OCI-LY1 (cell line): ENCODE results near the gene ARL16.

Experiments
- H2AFZ ChIP-seq: fragments of 200-600 bp; sonication (generic), shearing (Covaris generic); 2 replicates; pipeline ENCODE4 v1.6.0; 2014; ENCODE audit warnings: antibody characterized with exemption, mild to moderate bottlenecking, low read length
- H3F3A ChIP-seq: fragments of 200-600 bp; sonication (generic), shearing (Covaris generic); 2 replicates; pipeline ENCODE4 v1.6.0; 2014; ENCODE audit warnings: mild to moderate bottlenecking, antibody characterized with exemption, low read length, moderate library complexity; ENCODE audit not compliant: insufficient read depth
- H3K27ac ChIP-seq: fragments of 200-600 bp; sonication (generic); 2 replicates; pipeline ENCODE4 v1.5.1; 2014; ENCODE audit warnings: low read length, mixed run types, mild to moderate bottlenecking, low read depth; ENCODE audit not compliant: poor library complexity, severe bottlenecking
- H3K27me3 ChIP-seq: fragments of 200-600 bp; sonication (generic); 2 replicates; pipeline ENCODE4 v1.6.0; 2014; ENCODE audit warnings: antibody characterized with exemption, mild to moderate bottlenecking, low read length, moderate library complexity; ENCODE audit not compliant: insufficient read depth
- H3K36me3 ChIP-seq: fragments of 200-600 bp; sonication (generic); 2 replicates; pipeline ENCODE4 v1.6.1; 2014; ENCODE audit warnings: mild to moderate bottlenecking, antibody characterized with exemption, low read length, moderate library complexity, mixed read lengths; ENCODE audit not compliant: insufficient read depth
- H3K4me1 ChIP-seq: fragments of 200-600 bp; sonication (generic); 2 replicates; pipeline ENCODE4 v1.5.1; 2014; ENCODE audit warnings: mild to moderate bottlenecking, low read length, moderate library complexity; ENCODE audit not compliant: insufficient read depth, severe bottlenecking
- H3K4me2 ChIP-seq: fragments of 200-600 bp; sonication (generic), shearing (Covaris generic); 2 replicates; pipeline ENCODE4 v1.6.1; 2014; ENCODE audit warnings: low read length
- H3K4me3 ChIP-seq: fragments of 200-600 bp; sonication (generic); 2 replicates; pipeline ENCODE4 v1.5.1; 2014; ENCODE audit warnings: low read length, low read depth, mild to moderate bottlenecking, mixed read lengths; ENCODE audit not compliant: poor library complexity, severe bottlenecking
- H3K79me2 ChIP-seq: fragments of 200-600 bp; shearing (Covaris generic); 2 replicates; pipeline ENCODE4 v1.6.1; 2016; ENCODE audit warnings: mixed run types, low read length, mixed read lengths; ENCODE audit not compliant: insufficient read depth
- H3K9ac ChIP-seq: fragments of 200-600 bp; sonication (generic), shearing (Covaris generic); 2 replicates; pipeline ENCODE4 v1.6.1; 2014; ENCODE audit warnings: mild to moderate bottlenecking, low read length, mixed read lengths
- H3K9me2 ChIP-seq: fragments of 200-600 bp; sonication (generic), shearing (Covaris generic); 2 replicates; pipeline ENCODE4 v1.6.1; 2014; ENCODE audit warnings: low read depth, mild to moderate bottlenecking, low read length, mixed read lengths
- H3K9me3 ChIP-seq: fragments of 200-600 bp; shearing (Covaris generic); 2 replicates; pipeline ENCODE4 v1.6.1; 2014; ENCODE audit warnings: low read length, mixed read lengths
- H4K20me1 ChIP-seq: fragments of 200-600 bp; sonication (generic), shearing (Covaris generic); 2 replicates; pipeline ENCODE4 v1.6.0; 2016; ENCODE audit warnings: mild to moderate bottlenecking, low read length; ENCODE audit not compliant: insufficient read depth
- EZH2 ChIP-seq: fragments of 200-600 bp; sonication (generic), shearing (Covaris generic); IDR thresholded peaks from 2 replicates; pipeline ENCODE4 v1.8.0; 2017; ENCODE audit warnings: borderline replicate concordance, mixed run types, mild to moderate bottlenecking, antibody characterized with exemption, low read length, moderate library complexity, mixed read lengths
- TF ChIP-seq, protein P1 (sequence below): fragments of 200-600 bp; sonication (generic), shearing (Covaris generic); IDR thresholded peaks from 2 replicates; pipeline ENCODE4 v1.5.1; 2017; ENCODE audit warnings: mild to moderate bottlenecking, antibody characterized with exemption, low read length, moderate library complexity, mixed read lengths

Gene ARL16

DNA sequence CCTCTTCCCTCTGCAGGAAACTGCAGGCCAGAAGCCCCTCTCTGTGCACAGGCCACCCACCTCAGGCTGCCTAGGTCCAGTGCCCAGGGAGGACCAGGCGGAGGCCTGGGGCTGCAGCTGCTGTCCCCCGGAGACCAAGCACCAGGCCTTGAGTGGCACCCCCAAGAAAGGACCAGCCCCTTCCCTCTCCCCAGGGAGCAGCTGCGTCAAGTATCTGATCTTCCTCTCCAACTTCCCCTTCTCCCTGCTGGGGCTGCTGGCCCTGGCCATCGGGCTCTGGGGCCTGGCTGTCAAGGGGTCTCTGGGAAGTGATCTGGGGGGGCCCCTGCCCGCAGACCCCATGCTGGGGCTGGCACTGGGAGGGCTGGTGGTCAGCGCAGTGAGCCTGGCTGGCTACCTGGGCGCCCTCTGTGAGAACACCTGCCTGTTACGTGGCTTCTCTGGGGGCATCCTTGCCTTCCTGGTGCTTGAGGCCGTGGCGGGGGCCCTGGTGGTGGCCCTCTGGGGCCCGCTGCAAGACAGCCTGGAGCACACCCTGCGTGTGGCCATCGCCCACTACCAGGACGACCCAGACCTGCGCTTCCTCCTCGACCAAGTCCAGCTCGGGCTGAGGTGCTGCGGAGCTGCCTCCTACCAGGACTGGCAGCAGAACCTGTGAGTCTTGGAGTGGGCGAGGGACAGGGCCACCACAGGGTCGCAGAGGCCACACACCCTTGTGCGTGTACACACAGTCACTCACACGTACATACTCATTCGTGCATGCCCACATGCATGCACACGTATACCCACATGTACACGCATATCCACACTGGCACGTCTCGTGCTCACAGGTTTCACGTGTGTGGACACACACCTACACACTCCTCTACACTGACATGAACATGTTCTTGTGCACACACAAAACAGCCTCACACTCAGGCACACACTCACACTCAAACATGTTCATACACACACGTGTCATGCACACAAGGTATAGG, 38.3 kb downstream of the ARL16 start:
- Histone ChIP-seq H2AFZ (no peak overlapping the region), H3K27ac (no peak overlapping the region), H3K4me2 (no peak overlapping the region), H3K9ac (no peak overlapping the region), H3F3A (no peaks in the 10 kb centered on the region), H3K36me3 (no peaks in the 10 kb centered on the region; the same call in 1 of the 2 replicates), H3K9me3 (no peaks in the 10 kb centered on the region), H4K20me1 (no peaks in the 10 kb centered on the region), H3K27me3 (peaks cover 10% of the 10 kb centered on the region; the same call in 1 of the 2 replicates), H3K79me2 (no peaks in the 10 kb centered on the region), H3K4me3 (no peak overlapping the region), H3K9me2 (no peaks in the 10 kb centered on the region), H3K4me1 (no peaks in the 10 kb centered on the region)
- no peak for TF ChIP-seq EZH2
- TF ChIP-seq, protein P1, sequence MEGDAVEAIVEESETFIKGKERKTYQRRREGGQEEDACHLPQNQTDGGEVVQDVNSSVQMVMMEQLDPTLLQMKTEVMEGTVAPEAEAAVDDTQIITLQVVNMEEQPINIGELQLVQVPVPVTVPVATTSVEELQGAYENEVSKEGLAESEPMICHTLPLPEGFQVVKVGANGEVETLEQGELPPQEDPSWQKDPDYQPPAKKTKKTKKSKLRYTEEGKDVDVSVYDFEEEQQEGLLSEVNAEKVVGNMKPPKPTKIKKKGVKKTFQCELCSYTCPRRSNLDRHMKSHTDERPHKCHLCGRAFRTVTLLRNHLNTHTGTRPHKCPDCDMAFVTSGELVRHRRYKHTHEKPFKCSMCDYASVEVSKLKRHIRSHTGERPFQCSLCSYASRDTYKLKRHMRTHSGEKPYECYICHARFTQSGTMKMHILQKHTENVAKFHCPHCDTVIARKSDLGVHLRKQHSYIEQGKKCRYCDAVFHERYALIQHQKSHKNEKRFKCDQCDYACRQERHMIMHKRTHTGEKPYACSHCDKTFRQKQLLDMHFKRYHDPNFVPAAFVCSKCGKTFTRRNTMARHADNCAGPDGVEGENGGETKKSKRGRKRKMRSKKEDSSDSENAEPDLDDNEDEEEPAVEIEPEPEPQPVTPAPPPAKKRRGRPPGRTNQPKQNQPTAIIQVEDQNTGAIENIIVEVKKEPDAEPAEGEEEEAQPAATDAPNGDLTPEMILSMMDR = no peak

DNA sequence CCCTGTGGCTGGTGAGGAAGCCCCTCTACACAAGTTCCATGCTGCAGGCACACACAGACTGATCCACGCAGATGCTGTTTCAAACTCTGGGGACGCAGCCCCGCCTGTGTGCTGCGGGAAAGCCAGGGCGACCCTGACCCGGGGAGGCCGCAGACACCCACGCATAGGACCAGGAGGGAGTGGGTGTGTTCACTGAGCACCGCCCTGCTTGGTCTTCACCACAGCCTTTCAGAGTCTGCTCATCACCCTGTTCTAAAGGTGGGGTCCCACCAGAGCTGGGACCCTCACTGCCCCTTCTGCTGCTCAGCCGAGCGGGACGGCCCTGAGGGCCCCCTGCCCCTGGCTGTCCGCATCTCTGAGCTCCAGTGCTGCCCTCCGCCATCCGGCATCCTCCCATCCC, 39.1 kb downstream of the ARL16 start:
- Histone ChIP-seq H4K20me1 (no peaks in the 10 kb centered on the region), H3K27me3 (peaks cover 9% of the 10 kb centered on the region; the same call in 1 of the 2 replicates), H2AFZ (no peak overlapping the region), H3K4me3 (no peak overlapping the region), H3K9ac (no peak overlapping the region), H3F3A (no peaks in the 10 kb centered on the region), H3K4me2 (no peak overlapping the region), H3K27ac (no peak overlapping the region), H3K79me2 (no peaks in the 10 kb centered on the region), H3K36me3 (no peaks in the 10 kb centered on the region; the same call in 1 of the 2 replicates), H3K9me3 (no peaks in the 10 kb centered on the region), H3K9me2 (no peaks in the 10 kb centered on the region), H3K4me1 (no peaks in the 10 kb centered on the region)
- TF ChIP-seq, protein P1 = no peak
- no peak for TF ChIP-seq EZH2

DNA sequence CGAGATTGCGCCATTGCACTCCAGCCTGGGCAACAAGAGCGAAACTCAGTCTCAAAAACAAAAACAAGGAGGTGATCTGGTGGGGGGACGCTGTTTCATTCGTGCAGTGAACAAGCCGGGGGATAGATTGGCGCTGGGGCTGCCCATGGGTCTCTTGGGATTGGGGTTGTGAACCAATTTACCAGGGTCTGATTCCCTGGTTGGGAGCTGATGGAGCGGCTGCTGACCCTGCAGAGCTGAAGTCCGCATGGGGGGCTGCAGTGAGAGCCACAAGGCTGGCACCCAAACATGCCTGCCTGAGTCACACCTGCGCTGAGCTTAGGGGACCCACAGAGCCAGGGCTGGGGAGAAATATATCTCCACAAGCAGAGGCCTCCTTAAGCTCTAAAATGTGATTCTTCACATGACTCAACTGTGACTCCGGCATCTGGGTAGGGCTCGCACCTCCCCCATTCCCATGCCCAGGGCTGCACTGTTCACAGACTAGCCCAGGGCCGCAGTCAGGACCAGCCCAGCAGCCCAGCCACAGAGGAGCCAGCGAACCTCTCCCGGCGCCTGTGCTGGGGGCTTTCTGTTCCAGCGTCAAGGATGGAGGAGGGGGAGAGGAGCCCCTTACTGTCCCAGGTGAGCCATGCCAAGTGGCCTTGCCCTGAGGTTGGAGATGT, 41.6 kb downstream of the ARL16 start:
- Histone ChIP-seq H4K20me1 (no peaks in the 10 kb centered on the region), H3K4me1 (no peaks in the 10 kb centered on the region), H3F3A (no peaks in the 10 kb centered on the region), H3K4me3 (no peak overlapping the region), H3K27ac (no peak overlapping the region), H3K9me2 (no peaks in the 10 kb centered on the region), H3K9ac (no peak overlapping the region), H3K9me3 (no peaks in the 10 kb centered on the region), H3K4me2 (no peak overlapping the region), H3K79me2 (no peaks in the 10 kb centered on the region), H3K36me3 (no peaks in the 10 kb centered on the region), H2AFZ (no peak overlapping the region), H3K27me3 (peaks cover 6% of the 10 kb centered on the region; the same call in 1 of the 2 replicates)
- no peak for TF ChIP-seq EZH2
- TF ChIP-seq, protein P1 = no peak
